HG03439 (cell line): ENCODE results near the gene IFNGR1.

Experiments
- ATAC-seq: cut with Tn5 transposase; IDR thresholded peaks from one replicate; pipeline ENCODE4 v1.9.1; 2021; ENCODE audit warnings: mild to moderate bottlenecking, moderate library complexity; ENCODE audit not compliant: unreplicated experiment

IFNGR1 gene

GRCh38 chr6:137156650-137157049 lies 62.5 kb downstream of the IFNGR1 start:
- ATAC-seq: no peak

GRCh38 chr6:137155830-137156229 lies 63.4 kb downstream of the IFNGR1 start:
- no peak for ATAC-seq

- no peak for ATAC-seq
These were observed 69.1 kb downstream of the IFNGR1 start for GRCh38 chr6:137150072-137150471.

GRCh38 chr6:137149035-137149393 lies 70.2 kb downstream of the IFNGR1 start:
- no peak for ATAC-seq

DNA sequence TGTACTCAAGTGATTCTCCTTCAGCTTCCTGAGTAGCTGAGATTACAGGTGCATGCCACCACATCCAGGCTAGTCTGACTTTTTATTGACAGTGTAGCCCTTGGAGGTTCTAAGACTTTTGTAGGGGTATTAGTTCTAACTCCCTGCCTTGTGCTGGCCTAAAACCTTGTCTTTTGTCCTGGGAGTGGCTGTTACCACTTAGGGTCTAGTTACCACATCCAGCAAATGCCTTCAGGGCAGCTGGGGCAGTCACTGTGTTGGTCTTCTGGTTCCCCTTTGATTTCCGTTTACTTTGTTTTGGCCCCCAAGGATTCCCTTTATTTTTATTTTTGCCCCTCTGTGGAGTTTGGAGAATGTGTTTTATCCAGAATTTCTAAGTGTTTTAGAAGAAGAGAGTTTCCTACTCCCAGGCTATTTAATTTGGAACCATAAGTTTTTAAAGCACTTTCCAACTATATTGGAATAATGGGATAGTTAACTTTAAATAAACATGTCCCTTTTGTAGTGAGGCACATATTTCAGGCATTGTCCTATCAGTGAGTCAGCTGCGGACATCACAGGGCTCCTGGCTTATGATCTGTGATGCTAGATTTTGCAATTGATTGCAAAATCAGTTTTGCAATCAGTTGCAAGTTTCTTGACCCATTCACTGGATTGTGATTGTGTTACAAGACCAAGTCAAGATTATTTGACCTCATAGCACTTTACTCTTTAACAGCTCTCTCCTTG lies 70.7 kb downstream of the IFNGR1 start:
- ATAC-seq: no peak
